Daoy (cell line): Measurements from ENCODE around the gene PARL. TPM values are rescaled to one million over a fixed set of nuclear protein-coding genes. Genes with fewer than 3 reads are reported as not detected.

Experiments
- DNase-seq: peaks from one replicate; pipeline ENCODE4 v3.0.0-alpha.2; 2015; ENCODE audit warnings: low read depth
- total RNA-seq: library from RNA; depleted of rRNA; stranded (reverse); fragments of >200 nt; shearing (Covaris generic); gene quantifications from 2 replicates; pipeline ENCODE4 v1.2.3, GENCODE V29; 2014; rRNA removed

Gene PARL, protein sequence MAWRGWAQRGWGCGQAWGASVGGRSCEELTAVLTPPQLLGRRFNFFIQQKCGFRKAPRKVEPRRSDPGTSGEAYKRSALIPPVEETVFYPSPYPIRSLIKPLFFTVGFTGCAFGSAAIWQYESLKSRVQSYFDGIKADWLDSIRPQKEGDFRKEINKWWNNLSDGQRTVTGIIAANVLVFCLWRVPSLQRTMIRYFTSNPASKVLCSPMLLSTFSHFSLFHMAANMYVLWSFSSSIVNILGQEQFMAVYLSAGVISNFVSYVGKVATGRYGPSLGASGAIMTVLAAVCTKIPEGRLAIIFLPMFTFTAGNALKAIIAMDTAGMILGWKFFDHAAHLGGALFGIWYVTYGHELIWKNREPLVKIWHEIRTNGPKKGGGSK
- 73.9 and 88.0 TPM in 2 replicates for total RNA-seq

DNA sequence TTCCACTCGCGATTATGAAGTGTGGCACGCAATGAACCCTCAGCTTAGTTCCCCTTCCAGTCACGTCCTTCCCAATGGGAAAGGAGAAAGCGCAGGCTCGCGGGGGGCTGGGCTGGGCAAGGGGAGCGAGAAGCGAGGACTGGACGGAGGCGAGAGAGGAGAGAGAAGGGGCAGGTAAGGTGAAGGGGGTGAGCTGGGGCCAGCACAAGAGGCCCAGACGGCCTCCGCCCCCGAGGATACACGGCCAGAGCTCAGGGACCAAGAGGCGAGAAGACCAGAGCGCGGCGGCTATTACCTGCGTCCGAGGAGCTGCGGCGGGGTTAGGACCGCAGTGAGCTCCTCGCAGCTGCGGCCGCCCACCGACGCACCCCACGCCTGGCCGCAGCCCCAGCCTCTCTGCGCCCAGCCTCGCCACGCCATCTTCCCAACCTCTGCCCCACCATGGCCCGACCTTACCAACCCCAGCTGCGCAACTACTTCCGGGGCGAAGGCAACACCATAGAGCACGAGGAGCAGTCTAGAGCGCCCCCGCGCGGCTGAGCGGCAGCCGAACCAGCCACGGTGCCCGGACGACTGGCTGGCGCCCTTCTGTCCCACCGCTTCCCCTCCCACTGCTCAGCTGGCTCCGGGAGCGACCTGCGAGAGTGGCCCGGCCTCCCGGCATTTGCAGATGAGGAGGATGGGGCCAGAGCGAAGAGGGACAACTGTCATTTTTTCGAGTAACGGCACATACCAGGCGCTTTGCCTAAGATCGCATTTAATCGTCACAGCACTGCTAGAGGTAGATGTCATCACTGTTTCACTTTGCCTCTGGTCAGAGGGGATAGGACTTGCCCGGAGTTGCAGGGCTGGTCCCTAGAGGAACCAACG, at the start of gene PARL:
Gene PARL (minus strand): TSS at position 454 of the 870 bp plus-strand sequence. CDS start 34 bp downstream, at position 420.
- DNase-seq = peak; percentile 96

DNA sequence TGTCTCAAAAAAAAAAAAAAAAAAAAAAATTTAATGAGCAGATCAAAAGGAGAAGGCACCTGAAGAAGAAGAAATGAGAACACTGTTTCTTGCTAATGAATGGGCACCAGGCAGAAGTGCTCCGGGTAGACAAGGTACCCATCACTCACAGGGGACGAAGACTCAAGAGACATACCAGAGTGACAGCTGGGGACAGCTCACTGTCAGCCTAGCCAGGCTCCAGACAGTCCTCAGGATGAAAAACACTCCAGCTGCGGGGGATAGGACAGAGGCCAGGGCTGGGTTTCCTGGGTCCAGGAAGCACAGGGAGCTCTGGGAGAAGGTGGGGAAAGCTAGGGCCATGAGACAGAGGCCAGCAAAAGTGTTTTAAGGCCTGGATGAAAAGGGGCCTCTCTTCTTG, 48.5 kb upstream of the PARL start:
- DNase-seq = no peak

DNA sequence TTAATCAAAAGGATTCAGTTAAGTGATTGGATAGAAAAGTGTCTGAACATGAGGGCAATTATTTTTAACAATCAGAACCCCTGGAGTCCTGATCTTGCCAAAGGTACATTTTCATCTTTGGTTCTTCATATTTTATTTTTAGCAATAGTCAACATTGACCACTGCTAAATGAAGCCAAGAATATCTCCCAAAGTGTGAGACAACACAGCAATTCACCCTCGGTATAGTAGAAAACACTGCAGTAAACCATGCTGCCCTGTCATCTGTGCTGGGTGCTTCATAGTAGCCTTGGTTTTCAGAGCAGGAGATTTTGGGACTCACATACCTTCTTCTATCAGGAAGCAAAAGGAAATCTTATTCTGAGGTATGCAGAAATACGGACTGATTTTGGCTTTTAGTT, 47.2 kb upstream of the PARL start:
- DNase-seq = no peak

DNA sequence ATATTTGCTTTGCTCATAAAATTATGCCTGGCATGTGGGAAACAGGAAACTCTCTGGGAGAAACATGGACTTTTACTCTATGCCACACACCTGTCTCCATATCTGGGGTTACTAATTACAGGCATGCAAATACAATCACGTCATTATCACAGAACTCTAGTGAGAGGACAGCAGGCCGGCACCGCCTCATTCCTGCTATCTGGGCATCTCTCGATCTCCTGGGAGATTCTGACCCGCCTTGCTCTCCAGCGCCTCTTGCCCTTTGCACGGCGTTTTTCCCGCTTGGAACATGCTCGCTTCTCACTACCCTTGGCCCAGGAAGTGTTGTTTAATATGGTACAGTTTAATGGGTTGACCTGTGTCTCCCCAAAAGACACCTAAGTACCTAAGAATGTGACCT, 45.4 kb upstream of the PARL start:
- no peak for DNase-seq

DNA sequence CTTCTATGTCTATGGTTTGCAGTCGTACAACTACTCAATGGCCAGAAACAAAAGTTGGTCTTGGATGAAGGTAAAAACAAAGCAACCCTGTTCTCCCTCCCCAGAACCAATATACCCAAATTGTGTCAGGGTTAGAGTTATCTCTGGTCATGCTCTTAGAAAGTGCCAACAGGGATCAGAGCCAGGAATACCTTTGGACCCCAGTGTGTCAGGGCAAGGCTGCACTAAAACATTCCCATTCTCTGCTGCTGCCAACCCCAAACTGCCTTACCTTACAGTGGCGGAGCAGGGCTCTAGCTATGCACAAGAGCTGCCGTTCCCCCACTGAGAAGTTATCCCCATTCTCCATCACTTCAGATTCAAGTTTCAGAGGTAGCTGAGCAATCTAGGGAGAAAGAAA, 42.4 kb upstream of the PARL start:
- no peak for DNase-seq

DNA sequence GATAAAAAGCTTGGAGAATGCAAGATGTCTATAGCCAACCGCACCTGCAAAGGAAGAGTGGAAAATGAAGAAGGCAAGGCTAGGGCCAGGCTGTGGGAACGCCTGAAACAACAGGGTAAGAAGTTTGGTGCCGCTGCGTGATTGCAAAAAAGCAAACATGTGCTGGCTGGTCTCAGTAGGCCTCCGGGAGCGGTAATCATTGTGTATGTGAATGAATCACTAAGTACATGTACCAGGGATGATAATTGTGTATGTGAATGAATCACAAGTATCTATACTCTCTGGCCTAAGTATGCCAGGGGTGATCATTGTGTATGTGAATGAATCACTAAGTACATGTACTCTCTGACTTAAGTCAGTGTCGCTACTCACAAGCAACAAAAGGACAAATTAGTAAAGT, 40.3 kb upstream of the PARL start:
- peak; percentile 82 for DNase-seq

DNA sequence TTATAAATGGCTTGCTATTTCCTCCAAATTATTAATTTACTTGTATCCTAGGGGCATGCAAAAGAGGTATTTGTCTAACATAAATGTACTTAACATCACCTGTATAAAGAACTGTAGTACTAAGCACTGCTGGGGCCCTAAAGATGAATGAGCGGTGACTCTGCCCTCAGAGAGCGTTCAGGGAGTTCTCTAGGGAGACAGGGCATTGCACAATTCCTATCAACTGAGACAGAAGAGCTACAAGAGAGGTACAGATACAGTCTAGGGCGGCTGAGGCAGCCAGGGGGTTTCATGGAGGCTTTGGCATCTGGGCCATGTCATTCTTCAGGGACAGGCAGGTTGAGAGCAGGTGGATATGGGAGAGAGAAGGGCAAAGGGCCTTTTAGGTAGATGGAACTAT, 39.9 kb upstream of the PARL start:
- DNase-seq = no peak

DNA sequence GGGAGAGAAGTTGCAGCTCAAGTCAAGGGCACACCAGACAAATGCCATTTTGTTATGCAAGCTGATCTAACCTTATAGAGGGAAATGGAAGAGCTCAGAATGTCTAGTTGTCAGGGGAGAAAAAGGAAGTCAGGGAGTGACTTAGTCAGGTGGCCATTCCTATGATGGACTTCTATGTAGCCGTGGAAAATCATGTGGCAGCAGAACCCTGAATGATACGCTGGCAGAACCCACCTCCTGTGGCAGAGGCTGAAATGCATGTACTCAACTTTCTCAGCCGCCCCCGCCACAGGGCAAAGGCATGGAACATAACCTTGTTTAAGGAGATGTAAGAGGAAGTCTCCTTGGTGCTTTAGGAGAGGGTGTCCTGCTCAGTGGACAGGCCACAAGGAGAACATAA, 37.7 kb upstream of the PARL start:
- DNase-seq = no peak

DNA sequence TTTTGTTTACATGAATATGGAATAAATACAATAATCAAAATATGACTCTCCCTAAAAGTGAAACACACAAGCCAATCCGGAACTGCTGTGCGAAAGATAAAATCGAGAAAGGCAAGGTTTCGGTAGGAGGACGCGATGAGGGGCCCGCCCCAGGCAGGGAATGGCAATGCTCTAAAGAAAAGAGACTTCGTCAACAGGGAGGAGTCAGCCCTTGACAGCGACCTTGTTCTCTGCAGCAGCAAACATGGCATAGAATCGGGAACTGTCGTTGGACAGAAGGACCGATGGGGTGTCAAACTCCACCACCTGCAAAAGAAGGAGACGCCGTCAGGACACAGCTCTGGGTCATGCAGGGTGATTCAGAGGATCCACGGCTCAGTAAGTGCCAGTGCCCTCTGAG, 36.4 kb upstream of the PARL start:
- DNase-seq = no peak

DNA sequence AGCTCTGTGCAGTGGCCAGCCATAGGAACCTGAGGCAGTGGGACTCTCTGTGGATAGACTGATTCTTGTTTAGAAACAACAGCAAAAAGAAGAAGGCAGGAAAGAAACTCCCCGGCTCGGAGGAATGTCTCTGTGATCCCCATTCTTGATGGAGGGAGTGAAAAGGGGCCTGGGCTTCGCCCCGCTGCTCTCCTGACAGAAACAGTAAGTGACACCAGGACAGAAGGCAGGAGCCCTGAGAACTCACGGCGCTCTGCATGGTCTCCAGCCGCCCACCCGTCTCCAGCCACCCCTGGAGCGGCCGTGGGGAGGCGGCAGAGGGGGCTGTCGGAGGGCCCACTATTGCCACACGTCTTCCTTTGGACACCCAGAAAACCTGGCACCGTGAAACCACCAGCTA, 35.7 kb upstream of the PARL start:
- DNase-seq = no peak

DNA sequence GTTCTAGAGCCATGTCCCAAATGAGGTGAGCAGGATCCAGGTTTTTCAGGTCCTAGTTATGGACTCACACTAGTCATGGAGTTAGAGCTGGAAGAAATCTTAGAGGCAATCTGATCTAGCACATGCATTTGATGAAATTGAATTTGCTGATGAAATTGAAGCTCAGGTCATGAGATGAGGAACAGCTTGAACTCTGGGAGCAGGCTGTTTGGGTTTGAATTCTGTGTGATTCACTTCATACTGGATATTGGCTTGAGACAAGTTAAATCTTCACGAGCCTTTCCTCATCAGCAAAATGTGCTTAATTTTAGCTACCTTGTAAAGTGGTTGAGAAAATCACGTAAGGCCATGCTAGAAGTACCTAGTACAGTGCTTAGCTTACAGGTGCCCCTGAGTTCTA, 33.5 kb upstream of the PARL start:
- no peak for DNase-seq

DNA sequence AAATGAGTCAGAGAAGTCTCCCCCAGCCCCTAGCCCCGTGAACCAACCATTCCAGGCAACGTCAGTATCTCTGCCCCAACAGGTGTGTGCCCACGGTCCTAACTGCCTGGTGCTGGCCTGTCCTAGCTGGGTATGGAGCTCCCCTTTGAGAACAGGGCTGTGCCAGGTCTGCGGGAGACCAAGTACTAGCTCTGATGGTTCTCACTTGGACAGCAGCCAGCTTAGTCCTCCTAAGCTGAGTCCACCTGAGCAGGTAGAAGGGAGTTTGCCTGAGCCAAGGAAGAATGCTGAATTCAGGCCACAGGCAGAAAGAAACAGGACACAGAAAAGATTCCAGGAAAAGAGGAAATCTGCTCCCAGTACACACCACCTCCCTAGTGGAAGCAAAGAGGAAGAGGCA, 33.1 kb upstream of the PARL start:
- DNase-seq = no peak

DNA sequence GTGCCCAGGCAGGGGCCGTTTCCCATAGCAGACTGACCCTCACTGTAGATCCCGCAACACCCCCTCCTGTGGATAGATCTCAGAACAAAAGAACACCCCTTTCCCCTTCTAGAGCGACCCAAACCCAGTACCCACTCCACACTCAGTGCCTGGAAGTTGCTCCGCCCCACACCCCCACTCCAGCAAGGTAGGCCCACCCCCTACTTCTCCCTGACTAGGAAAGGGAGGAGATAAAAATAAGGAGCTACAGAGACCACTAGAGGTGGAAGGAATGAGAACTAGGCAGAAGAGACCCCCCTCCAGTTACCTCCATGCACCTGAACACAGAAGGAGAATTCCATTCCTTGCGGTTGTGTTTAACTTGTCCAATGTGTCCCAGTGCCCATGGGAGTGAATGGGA, 30.2 kb upstream of the PARL start:
- no peak for DNase-seq

DNA sequence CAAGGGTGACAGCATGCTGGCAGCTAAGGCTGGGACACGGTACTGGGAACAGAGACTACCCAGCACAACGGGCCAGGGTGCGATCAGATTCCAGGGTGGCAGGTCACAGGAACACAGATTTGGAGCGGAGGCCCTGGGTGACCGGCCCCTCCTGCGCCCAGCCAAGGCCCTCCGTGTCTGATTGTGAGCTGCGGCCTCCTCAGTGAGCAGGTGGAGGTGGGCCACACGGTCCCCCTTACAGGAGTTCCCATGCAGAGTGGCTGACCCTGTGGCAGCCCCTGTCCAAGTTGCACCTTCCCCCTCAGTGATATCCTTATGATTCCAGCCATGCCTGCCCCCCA, 28.9 kb upstream of the PARL start:
- DNase-seq = no peak

DNA sequence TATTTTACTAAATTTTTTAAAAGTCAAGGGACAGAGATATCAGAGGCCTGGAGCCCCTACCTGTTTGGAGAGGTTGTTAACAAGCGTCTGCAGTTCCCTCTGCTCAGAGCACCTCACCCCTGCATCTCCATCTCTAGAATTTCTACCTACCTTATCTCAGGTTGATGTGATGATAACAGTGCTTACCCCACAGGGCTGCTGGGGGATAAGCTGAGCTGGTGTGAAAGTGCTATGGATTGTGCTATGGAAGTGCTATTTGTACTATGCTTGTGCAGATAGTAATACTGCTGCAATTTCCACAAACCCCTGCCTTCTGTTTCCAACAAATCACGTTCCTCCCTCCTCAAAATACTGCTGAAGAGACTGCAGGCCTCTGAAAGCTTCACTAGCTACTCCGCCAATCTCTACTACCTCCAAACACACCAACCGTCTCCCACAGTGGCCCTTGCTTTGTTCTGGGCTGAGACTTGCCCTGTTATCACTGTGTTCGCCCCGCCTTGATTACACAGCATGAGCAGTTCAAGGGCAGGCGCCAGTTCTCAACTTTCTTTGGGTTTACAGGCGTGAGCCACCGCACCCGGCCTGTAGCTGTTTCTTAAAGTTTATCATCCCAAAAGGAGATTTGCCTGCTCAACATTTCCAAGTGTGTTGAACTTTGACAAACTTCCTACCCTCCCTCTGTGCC, 28.4 kb upstream of the PARL start:
- DNase-seq = no peak

DNA sequence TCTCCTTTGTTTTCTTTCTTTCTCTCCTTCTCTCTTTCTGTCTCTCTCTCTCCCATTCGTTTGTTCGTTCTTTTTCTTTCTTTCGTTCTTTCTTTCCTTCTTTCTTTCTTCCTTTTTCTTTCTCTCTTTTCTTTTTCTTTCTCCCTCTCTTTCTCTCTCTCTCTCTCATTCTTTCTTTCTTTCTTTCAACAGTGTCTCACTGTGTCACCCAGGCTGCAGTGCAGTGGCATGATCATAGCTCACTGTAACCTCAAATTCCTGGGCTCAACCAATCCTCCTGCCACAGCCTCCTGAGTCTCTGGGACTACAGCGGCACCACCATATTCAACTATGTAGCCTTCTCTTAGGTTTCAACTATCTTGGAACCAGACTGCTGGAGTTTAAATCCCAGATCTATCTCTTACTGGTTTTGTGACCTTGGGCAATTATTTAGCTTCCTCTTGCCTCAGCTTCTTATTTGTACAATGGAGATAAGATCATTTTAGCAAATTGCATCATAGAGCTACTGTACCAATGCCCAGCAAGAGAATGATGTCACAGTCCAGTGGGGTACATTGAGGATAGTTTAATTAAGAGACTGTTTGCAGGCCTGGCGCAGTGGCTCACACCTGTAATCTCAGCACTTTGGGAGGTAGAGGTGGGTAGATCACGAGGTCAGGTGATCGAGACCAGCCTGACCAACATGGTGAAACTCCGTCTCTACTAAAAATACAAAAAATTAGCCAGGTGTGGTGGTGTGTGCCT, 27.3 kb upstream of the PARL start:
- DNase-seq = no peak

DNA sequence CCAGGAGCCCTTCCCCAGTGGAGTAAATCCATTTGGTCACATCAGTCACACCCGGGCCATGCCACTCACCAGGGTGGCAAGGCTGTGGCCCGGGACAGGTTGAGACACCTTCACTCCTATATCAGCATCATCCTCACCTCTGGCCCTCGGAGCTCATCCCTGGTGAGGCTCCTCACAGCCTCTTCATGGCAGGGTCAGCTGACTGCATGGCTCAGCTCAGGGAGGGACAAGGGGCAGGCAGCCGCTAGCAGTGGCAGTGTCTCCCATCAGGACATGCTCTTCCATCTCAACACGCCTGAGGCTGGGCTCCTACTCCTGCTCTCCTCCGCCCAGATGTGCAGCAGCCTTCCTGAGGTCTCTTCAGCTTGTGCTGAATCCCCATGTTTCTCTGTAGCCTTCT, 26.4 kb upstream of the PARL start:
- no peak for DNase-seq

DNA sequence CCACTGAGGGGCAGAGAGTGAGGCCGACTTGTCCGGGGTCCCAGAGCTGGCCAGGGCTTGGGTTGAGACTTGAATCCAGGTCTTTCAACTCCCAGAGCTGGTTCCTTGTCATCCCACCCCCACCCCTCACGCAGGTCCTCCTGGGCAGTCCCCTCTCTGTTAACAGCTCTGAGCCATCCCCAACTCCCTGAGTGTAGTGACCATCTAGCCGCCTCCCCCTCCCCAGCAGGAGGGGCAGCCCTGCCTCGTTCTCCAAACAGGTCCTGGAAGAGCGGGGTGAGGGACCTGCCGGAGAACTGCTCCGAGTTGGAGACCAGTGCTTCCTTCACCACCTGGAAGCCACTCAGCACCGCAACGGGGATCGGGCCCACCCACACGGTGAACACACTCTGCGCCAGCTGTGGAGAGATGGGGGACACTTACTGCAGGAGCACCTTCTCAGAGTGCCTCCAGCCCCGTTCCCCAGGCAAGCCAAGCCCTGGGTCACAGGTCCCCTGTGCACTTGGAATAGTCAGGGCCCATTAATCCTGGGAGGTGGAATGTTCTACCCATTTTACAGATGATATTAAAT, 24.4 kb upstream of the PARL start:
- no peak for DNase-seq

DNA sequence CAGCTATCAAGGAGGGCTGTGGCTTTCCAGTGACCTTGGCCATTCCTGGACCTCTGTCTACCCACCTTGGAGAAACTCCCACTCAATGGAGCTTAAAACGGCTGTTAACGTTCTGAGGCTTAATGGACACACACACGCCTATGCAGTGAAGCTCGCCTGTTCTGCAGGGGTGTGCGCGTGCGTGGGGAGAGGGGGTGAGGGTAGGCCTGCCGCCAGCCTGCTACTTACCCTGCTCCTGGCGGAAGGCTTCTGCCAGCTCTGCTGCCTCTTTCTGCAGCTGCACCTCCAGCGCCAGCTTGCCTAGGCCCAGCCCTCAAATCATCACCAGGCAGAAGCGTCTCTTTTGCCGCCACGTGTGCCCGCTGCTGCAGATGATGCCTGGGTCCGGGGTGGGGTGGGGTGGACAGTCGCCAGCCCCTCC, 23.2 kb upstream of the PARL start:
- no peak for DNase-seq

DNA sequence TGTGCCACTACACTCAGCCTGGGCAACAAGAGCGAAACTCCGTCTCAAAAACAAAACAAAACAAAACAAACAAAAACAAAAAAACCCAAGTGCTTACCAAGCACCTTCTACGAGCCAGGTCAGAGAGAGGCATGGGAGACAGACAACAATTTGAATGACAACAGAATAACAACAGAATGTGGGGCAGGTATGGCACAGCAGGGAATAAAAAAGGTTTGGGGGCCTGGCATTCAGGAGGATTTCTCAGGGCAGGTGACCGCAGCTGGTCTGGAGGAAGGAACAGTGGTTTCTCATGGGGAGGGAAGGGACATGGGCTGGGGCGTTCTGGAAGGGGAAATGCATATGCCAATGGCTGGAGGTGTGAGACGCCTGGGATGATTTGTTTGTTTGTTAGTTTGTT, 22.5 kb upstream of the PARL start:
- no peak for DNase-seq

DNA sequence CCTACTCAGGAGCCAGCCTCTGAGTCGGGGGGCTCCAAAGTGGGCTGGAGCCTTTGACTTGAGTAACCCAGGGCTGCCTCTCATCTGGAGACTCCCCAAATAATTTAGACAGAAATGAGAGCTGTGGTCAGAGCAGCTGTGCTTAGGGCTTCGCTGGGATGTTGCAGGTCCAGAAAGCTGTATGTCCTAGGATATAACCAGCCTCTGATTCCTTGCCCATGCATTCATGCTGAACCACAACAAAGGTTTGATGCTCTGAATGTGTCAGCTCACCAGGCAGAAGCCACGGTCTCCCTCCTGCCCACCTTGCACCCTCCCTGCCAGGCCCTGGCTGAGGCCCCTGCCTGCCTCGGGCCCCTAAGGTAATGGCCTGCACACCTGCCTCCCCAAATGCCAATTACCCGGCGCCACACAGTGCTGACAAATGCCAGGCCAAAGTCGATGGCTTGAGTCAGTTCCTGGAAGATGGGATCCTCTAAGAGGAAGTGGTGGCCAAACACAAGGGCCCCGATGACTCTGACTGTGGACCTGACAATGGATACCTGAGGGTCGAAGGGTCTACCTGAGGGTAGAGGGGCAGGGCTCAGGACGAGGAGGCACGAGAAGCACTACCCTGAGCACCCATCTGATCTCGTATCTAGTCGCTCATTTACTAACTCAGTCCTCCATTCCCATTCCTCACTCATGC, 21.7 kb upstream of the PARL start:
- no peak for DNase-seq
